Ammon's horn (tissue), 1 donor: ENCODE measurements around the gene TMEM255B.
A peak's percentile ranks its signal among the peaks of the same experiment; 100 is the strongest.

ENCODE experiments used
- DNase-seq: peaks from one replicate; pipeline ENCODE4 v3.0.0-alpha.2; 2016; ENCODE audit warnings: low spot score

TMEM255B gene

DNA sequence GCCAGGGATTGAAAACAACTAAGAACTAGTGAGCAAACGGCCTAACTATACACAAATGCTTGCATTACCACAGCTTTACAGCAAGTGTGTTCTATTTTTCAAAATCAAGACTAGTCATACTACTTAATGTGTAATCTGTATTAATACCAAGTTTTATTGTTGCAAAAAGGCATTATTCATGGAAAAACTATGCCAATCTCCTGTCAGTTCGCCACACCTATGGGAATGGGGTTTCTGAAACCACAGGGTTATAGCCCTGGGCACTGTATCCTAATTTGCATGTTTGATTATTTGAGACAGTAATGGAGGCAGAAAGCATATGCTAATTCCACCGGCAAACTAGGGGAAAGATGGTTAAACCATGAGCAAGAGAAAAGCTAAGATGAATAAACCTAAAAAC, 90.5 kb downstream of the TMEM255B start:
- DNase-seq = no peak

- DNase-seq = no peak
These were observed 91.1 kb downstream of the TMEM255B start for GRCh38 chr13:113849981-113850721.

- no peak for DNase-seq
These were observed 91.9 kb downstream of the TMEM255B start for GRCh38 chr13:113850722-113851479.

DNA sequence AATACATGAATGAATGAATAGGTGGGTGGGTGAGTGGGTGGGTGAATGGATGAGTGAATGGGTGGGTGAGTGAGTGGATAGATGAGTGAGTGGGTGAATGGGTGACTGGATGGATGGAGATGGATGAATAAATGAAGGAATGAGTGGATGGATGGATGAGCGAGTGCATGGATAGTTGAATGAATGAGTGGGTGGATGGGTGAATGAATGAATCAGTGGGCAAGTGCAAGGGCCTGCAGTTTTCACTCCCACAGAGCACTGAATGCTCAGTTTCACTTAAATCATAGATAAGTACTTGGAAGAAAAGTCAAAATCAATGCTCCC, 92.4 kb downstream of the TMEM255B start:
- DNase-seq = no peak

DNA sequence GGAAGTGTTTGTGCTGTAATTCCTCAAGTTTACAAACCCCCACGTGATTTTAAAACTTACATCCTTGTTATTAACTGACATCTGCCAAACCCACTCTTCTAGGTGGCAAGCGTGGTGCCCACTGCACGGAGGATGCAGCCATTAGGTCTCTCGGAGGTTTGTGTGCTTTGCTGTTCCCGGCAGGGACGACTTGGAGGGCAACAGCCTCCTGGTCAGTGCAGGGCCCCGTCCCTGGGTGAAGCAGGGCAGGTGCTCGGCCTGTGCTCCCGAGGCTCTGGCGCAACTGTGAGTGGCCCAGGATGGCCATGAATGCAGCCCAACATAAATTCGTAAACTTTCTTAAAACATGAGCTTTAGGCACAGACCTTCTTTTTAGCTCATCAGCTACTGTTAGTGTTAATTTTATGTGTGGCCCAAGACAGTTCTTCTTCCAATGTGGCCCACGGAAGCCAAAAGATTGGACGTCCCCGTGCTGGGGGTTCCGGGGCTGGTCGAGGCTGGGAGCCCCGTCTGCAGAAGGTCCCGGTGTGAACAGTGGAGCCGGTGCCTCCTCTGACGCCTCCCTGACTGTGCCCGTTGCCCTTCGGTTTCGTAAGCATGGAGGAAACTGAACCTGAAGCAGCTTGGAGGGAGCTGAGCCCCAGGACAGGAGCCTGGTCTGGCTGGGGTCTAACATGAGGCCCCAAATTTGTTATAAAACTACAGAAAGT, 93.0 kb downstream of the TMEM255B start:
- no peak for DNase-seq

DNA sequence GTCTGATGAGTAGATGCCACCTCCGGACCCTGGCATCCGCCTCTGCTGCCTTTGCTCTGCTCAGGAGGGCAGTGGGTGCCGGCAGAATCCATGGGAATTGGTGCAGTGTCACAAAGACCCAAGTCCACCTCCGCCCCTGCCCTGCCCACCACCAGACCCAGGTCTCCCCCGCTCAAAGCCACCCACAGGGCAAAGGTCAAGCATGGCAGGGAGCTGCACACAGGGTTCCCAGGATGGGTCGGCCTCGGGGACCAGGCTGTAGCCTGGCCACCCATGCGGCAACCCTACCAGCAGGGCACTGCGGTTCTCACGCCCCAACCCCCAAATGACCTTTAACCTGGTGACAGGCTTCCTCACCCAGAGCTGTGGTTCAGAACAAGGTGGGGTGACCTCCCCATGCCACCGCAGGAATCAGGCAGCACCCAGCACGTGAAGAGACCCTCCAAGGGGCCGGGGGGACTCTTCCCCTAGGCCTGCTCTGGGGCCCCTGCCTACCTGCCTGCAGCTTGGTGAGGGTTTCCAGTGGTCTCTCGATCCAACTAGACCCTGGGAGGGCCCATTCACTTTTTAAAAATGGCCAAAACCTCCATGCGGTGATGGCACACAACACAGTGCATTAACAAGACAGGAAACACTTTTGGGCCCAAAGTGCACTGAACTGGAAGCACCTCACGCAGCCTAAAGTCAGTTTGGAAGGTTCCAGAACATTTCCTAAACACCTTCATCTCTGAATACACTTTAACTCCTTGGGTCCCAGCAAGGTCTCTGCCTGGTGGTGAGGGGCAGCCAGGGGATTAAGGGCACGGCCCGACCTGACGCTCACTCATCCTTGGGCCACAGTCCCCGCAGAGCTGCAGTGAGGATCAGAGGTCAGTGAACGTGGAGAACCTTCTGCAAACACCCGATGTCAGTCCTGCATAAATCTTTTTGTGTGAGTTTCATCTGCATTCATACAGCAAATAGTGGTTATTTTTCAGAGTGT, 93.8 kb downstream of the TMEM255B start:
- no peak for DNase-seq

- no peak for DNase-seq
These were observed 94.7 kb downstream of the TMEM255B start for GRCh38 chr13:113853518-113854237.

DNA sequence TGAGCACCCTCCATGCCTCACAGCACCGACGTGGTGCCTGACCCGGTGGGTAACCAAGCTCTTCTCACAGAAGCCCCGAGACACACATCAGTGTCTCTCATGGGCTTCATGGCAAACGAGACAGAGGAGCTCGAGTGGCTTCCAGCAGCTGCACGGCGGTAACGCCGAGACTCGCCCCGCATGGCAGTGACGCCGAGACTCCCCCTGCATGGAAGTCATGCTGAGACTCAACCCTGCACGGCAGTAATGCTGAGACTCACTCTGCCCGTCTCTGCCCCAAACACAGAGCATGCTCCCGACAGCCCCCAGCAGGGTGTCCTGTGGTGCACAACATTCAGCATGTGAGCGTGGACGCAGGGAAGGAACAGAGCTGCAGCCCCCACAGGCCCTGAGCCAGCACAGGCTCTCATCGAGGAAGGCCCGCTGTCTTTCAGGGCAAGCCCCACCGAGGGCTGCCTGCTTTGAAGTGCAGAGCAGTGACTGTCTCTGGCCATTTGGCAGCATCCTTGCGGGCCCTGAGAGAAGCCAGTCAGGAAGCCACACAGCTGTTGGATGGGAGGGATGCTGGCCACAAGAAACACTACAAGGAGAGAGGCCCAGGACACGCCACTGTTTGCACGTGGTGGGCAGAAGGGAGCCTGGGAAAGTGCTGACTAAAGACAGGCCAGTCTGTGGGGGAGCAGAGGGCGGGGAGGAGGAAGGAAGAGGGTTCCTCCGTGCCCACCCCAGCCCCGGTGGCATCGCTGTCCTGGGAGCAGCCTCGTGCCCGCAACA, 95.4 kb downstream of the TMEM255B start:
- DNase-seq = peak; percentile 76

- no peak for DNase-seq
These were observed 96.2 kb downstream of the TMEM255B start for GRCh38 chr13:113855012-113855921.

- DNase-seq = no peak
These were observed 97.1 kb downstream of the TMEM255B start for GRCh38 chr13:113855931-113856715.

GRCh38 chr13:113856716-113857065, 97.7 kb downstream of the TMEM255B start:
- no peak for DNase-seq

- DNase-seq = no peak
These were observed 98.6 kb downstream of the TMEM255B start for GRCh38 chr13:113857531-113858195.

DNA sequence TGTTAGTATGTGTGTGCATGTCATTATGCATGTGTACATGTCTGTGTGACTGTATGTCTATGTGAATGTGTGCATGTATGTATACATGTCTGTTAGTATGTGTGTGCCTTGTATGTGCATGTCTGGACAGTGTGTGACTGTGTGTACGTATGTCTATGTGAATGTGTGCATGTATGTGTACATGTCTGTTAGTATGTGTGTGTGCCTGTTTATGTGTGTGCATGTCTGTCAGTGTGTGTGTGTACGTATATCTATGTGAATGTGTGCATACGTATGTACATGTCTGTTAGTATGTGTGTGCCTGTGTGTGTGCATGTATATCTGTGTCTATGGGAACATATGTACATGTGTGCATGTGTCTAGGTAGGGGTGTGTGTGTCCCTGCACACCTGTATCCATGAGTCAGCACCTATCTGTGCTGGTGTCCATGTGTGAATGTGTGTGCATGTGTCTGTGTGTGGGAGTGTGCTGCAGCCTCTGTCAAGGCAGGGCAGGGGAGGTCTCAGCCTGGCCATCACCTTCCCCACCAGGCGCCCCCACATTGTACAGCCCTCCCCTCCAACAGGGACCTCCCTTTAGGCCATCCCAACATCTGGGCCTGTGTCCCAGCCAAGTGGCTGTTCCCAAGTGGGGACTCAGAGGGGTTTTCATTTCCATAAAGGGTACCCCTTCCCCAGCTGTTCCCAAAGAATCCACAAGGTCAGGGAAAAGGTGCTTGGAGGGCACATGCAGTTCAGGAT, 100.5 kb downstream of the TMEM255B start:
- no peak for DNase-seq

- no peak for DNase-seq
These were observed 101.1 kb downstream of the TMEM255B start for GRCh38 chr13:113860051-113860664.

DNA sequence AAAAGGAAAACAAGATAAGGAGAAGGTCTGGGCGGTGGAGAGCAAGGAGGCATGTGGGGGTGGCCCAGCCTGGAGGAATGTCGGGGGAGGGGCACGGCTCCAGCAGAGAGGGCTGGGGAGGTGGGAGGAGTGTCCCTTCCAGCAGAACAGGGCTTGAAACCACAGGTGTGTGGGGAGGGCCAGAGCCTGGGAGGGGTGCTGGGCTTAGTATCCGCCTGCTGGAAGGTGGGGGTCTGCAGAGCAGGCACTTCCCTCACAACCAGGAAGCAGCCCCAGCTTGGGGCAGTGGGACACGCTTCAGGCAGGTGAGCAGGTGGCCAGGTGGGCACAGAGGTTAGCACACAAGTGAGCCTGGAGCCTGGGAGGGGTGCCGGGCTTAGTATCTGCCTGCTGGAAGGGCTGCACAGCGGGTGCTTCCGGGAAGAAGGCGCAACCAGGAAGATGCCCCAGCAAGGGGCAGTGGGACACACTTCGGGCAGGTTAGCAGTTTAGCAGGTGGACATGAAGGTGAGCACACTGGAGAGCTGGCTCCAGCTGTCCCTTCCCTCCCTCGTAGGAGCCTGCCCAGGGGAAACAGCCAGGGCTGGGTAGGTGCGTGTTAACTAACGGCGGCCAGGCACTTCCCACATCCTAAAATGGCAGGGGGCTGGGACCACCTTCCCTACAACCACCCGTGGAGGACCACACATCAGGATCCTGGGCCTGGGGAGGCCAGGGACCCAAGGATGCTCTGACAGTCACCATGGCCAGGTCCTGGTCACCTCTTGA, 101.8 kb downstream of the TMEM255B start:
- no peak for DNase-seq

GRCh38 chr13:113861433-113862030, 102.5 kb downstream of the TMEM255B start:
- DNase-seq = no peak
